GM19099 (cell line): ENCODE results near the gene ADGRF1.

Source experiments
- POLR2A ChIP-seq: IDR thresholded peaks from 3 replicates; pipeline ENCODE4 v1.6.1; 2011; ENCODE audit warnings: low read depth; ENCODE audit not compliant: insufficient read length; ENCODE audit errors: extremely low read depth

Gene ADGRF1

GRCh38 chr6:47034421-47034820 is 7.7 kb downstream of the ADGRF1 start:
- no peak for TF ChIP-seq POLR2A

- no peak for TF ChIP-seq POLR2A
Measured at GRCh38 chr6:47032974-47033765, 9.0 kb downstream of the ADGRF1 start.

- TF ChIP-seq POLR2A: no peak
Measured at GRCh38 chr6:47031656-47032055, 10.5 kb downstream of the ADGRF1 start.

GRCh38 chr6:47029865-47030561 is 12.1 kb downstream of the ADGRF1 start:
- TF ChIP-seq POLR2A: no peak

- TF ChIP-seq POLR2A: no peak
Measured at GRCh38 chr6:47028835-47029360, 13.2 kb downstream of the ADGRF1 start.

GRCh38 chr6:47027315-47027714 is 14.8 kb downstream of the ADGRF1 start:
- TF ChIP-seq POLR2A: no peak

GRCh38 chr6:47026679-47027078 is 15.5 kb downstream of the ADGRF1 start:
- TF ChIP-seq POLR2A: no peak

- no peak for TF ChIP-seq POLR2A
Measured at GRCh38 chr6:47023573-47023972, 18.6 kb downstream of the ADGRF1 start.

GRCh38 chr6:47022191-47022590 is 19.9 kb downstream of the ADGRF1 start:
- no peak for TF ChIP-seq POLR2A

- no peak for TF ChIP-seq POLR2A
Measured at GRCh38 chr6:47019941-47020340, 22.2 kb downstream of the ADGRF1 start.

- no peak for TF ChIP-seq POLR2A
Measured at GRCh38 chr6:47016909-47017308, 25.2 kb downstream of the ADGRF1 start.

- TF ChIP-seq POLR2A: no peak
Measured at GRCh38 chr6:47016261-47016660, 25.9 kb downstream of the ADGRF1 start.

- TF ChIP-seq POLR2A: no peak
Measured at GRCh38 chr6:47014401-47014800, 27.7 kb downstream of the ADGRF1 start.

- no peak for TF ChIP-seq POLR2A
Measured at GRCh38 chr6:47009583-47009982, 32.5 kb downstream of the ADGRF1 start.

GRCh38 chr6:47008397-47008763 is 33.8 kb downstream of the ADGRF1 start:
- no peak for TF ChIP-seq POLR2A
